HG03354 (cell line): ENCODE data around the gene MTERF4.

Source experiments
- ATAC-seq: cut with Tn5 transposase; IDR thresholded peaks from one replicate; pipeline ENCODE4 v1.9.1; 2021; ENCODE audit warnings: mild to moderate bottlenecking; ENCODE audit not compliant: unreplicated experiment, poor library complexity, severe bottlenecking

MTERF4 gene

DNA sequence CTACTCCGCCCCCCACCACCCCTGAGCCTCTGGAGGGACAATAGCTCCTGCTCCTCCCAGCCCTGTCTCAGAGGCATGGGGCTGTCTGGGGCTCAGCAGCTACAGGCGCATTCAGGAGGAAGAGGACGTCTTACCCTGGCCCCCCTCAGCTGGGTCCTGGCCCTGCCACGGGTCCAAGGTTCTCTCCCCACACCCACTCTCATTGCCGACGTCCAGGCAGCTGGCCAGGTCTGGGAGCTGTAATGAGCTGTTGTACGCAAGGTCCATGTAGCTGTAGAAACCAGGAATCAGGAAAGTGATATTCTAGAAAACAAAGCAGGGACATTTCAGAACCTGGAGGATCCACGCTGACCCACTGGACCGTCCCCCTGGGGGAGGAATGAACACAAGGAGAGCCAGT, 33.6 kb upstream of the MTERF4 start:
- ATAC-seq = no peak

DNA sequence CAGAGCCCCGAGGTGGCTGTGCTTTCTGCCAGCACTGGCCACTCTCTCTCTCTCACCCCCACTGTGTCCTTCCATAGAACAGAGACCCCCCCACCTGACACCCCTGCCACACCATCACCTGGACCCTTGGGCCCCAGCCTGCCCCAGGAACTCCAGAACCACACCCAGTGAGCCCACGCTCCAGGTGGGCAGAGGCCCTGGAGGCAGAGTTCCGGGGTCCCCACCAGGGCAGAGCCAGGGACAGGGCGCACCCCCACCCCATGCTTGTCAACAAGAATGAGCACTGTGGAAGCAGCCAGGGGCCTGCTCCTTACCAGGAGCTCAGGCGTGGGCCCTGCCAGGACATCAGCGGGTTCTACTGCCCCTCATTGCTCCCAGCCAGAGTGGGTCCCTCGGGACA, 32.6 kb upstream of the MTERF4 start:
- ATAC-seq = no peak

DNA sequence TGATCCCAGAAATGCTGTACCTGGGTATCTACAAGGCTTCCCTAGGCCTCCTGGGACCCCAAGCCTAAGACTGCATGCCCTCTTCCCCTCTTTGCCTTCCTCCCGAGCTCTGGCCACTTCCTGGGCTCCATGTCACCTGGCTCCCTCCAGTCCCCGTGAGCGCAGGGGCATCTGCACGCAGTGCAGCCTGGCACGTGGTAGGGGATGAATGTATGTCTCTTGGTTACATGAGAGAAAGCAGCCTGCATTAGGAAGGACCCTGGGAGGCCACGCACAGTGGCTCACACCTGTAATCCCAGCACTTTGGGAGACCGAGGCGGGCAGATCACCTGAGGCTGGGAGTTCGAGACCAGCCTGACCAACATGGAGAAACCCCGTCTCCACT, 31.3 kb upstream of the MTERF4 start:
- no peak for ATAC-seq

- no peak for ATAC-seq
These were observed 30.7 kb upstream of the MTERF4 start for GRCh38 chr2:241132538-241133435.

- no peak for ATAC-seq
These were observed 29.4 kb upstream of the MTERF4 start for GRCh38 chr2:241131531-241131930.

DNA sequence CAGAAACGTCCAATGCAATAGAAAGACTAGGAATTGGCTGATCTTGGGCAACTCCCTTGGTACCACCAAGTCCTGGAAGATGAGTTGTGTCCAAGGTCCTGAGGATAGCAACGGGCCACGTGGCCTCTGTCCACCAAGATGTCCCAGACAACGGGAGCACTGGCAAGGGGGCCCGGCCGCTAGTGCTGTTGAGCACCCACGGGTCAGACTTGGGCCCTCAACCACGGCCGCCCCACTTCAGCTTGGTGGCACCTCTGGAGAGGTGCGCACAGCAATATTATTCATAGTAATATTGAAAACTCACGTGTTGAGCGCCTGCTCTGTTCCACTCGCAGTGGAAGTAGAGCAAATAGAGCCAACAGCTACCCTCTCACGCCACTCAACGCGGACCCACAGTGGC, 28.2 kb upstream of the MTERF4 start:
- ATAC-seq = no peak

DNA sequence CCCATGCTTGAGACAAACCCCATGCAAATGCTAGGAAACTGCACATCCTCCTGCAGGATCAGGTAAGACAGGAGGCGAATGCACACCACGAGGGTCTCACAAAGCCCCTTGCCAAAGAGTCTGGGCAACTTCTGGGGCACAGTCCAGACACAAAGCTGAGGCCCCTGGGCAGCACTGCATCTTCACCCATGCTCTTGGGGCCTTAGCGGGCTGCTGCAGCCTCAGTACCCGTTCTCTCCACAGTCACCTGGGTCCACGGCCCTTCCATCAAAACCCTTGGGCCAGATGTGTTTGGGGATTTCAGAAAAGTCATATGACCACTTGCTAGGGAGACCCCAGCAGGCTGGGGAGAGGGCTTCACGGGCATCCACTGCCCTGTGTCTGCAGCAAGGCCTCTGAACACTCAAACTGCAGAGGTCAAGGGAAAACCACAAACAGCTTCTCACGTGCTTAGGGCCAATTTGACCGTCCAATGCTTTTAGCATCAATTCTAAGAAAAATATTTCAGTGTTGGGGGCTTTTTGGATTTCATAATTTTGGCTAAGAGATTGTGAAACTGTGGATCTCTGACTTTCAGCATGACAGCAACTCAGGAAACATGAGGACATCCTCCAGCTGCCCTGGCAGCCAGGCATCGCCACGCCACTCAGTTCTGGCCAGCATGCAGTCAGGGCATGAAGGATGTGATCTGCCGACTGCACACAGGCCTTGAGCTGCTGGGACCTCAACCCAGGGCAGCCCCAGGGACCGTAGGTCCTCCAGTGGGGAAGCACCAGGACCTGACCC, 27.2 kb upstream of the MTERF4 start:
- no peak for ATAC-seq

- ATAC-seq = no peak
These were observed 26.2 kb upstream of the MTERF4 start for GRCh38 chr2:241128266-241128665.

DNA sequence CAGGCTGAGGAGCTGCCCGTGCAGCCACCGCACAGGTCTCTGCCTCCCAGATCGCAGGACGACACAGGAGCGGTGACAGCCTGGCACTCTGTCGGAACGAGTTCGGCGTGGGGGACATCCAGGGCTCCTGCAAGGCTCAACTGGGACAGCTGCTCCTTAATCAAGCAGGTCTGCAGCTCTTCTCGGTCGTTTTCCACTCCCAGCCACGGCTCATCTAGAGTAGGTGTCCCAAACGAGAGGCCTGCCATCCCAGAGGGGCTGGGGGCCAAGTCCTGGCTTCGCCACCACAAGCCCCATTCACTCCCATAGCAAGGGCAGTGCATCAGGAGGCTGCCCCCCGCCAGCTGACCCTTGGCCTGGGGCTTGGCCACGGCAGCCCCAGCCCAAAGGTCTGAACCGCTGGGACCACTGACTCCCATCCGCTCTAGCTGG, 24.7 kb upstream of the MTERF4 start:
- no peak for ATAC-seq

DNA sequence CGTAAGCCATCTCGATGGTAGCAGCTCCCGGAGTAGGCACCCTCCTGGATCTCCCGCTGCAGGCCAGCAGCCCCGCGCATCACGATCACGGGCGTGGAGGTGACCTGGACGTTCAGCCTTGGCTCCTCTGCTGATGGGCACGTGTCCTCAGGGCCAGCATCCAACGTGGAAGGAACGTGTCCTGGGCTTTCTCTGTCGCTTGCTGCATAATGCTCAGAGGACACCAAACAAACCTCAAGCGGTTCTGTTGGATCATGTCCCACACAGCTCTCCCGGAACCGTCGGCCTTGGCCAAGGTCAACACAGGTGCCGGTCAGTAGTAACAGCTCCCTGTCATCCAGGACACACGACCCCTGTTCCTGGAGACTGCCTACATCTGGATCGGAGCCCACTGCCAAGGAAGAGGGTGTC, 24.1 kb upstream of the MTERF4 start:
- ATAC-seq = no peak

- ATAC-seq = no peak
These were observed 23.5 kb upstream of the MTERF4 start for GRCh38 chr2:241125626-241126025.

DNA sequence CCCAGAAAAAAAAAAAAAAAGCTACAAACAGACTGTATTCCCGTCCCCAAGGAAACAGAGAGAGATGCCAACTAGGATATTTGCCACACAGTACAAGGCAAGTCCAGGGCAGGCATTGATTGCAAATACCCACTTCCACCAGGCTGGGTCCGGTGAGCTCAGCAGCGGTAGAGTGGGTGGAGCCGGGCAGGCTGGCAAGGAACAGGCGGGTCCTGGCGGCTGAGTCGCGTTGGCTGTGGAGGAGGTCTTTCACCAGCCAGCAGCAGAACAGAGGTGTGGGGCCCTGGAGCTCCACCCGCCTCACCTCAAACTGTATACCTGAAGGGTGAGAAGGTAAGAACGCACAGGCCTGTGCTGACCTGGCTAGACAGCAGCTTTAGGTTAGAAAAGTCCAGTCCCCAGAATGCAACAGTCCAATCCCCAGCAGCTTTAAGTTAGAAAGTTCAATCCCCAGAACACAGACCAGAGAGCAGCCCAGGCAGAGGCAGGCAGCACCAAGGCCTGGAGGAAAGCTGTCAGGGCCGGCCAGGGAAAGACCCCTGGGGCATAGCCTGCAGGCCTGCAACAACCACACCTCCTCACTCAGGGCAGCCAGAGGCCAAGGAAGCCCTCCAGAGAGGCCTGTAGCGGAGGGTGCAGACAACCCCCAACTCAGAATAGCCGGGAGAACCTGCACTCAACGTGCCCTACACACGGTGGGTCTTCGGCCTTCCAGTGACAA, 21.9 kb upstream of the MTERF4 start:
- no peak for ATAC-seq

DNA sequence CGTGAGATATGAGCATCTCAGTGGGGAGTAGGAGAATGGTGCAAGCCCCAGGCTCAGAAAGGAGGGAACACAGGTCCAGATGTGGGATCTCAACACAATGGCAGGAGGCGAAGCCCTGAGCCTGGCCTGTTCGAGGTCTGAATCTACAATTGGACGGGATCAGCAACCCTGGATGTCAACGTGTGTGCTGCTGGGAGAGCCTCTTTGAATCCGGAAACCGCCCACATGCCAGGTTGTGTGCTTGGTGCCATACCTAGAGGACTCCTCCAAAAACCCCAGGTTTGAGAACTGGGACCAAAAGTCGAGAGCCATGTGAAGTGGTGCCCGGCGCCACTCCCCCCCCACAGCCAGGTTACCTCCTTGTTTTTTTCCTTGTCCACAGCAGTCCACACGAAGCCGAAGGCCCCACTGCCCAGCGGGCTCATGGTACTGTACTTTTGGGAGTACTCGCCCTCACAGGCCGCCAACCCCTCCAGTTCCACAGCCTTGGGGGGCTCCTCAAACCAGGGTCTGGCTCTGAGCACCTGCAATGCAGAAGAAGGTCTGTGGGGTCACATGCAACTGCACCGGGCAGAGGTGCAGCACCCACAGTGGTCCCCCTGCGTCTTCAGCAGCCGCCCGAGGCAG, 20.4 kb upstream of the MTERF4 start:
- ATAC-seq = no peak

GRCh38 chr2:241121008-241121407, 18.9 kb upstream of the MTERF4 start:
- no peak for ATAC-seq

DNA sequence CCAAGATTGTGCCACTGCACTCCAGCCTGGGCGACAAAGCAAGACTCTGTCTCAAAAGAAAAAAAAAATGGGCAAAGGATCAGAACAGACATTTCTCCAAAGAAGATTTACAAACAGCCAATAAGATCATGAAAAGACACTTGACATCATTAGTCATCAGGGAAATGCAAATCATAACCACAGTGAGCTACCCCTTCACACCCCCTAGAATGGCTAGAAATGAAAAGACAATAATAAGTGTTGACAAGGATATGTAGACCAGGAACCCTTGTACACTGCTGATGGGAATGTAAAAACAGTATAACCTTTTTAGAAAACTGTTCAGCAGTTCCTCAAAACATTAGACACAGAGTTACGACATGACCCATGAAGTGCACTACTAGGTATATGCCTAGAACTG, 18.4 kb upstream of the MTERF4 start:
- no peak for ATAC-seq

DNA sequence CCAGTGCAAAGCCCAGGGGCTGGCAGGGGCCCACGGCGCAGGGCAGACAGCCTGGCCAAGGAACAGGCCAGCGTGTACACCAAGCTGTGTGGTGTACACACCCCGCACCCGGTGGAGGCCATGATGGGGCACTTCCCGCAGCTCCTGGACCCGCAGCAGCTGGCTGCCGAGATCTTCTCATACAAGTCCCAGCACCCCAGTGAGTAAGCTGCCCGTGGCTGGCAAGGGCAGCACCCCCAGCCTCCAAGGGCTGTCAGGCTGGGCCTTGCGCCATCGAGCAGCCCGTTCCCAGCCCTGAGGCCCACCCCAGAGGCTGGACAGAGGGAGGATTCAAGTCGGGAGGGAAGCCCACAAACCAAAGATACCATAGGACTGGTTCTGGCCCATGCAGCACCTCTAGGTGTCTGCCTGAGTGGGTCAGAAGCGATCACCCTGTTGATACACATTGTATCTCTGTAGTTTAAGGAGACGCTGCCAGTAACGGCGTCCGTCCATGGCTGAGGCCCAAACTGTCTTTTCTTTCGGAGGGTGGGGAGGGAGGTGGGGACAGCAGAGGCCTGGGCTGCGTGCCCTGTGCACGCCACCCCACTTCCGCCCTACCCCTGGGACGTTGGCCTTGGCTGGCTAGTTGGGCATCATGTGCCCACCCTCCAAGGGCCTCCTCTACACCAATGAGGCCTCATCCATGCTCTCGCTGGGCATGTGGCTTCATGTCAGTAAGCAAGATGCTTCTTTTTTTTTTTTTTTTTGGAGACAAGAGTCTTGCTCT, 16.8 kb upstream of the MTERF4 start:
- ATAC-seq = no peak

DNA sequence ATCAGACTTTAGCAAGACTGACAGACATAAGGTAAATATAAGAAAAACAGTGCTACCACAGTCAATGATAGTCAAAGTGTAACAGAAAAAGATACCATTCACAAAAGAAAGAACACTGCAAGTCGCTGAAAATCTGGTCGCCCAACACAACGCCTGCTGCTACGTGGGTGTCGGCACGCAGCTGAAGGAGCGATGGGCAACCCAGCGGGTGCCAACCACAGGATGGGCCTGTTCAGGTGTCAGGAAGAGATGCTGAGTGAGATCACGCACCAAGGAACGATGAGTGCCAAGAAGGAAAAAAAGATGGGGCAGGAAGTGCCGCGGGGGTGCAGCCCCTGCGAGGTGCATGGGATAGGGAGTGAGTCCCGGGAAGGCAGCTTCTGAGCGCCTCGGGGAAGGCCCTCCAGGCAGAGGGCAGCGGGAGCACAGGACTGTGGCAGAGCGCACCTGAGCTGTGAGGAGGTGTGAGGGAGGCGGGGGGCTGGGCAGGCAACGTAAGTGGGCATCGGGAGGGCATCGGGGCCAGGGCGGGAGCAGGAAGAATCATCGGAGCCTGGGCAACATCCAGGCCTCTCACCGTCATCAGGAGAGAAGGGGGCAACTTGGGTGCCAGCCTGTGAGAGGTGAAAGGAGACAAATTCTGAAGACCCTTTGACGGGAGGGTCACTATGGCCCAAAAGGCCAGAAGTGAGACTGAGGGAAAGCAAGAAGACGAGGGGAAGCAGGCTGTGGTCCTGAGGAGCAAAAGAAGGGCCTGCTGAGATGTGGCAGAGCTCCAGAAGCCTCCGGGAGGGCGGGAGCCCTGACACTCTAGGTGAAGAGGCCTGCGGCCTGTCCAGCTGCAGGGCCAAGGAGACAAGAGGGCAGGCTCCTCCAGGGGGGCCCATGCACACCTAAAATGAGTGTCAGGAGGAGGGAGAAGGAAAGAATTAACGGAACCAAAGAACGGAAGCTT, 14.8 kb upstream of the MTERF4 start:
- ATAC-seq = no peak

GRCh38 chr2:241115361-241115760, 13.3 kb upstream of the MTERF4 start:
- no peak for ATAC-seq
